HAP-1 (cell line): ENCODE data around the gene USHBP1.
A peak's percentile ranks its signal among the peaks of the same experiment; 100 is the strongest.

Experiments
- DNase-seq, 2 experiments: peaks; one replicate each; pipeline ENCODE4 v3.0.0-alpha.2; 2016 to 2020; ENCODE audit warnings: low spot score in 2 of 2
- H3K27me3 ChIP-seq: fragments of 250-450 bp; sonication (Bioruptor Pico); 2 replicates; pipeline ENCODE4 v1.5.1; 2020; ENCODE audit warnings: low read depth, mild to moderate bottlenecking, moderate library complexity
- H3K36me3 ChIP-seq: fragments of 250-450 bp; sonication (Bioruptor Pico); replicated peaks from 2 replicates; pipeline ENCODE4 v1.5.1; 2020; ENCODE audit warnings: mild to moderate bottlenecking
- H3K4me1 ChIP-seq: fragments of 250-450 bp; sonication (Bioruptor Pico); 2 replicates; pipeline ENCODE4 v1.5.1; 2020; ENCODE audit warnings: mild to moderate bottlenecking
- H3K4me3 ChIP-seq: fragments of 250-450 bp; sonication (Bioruptor Pico); 2 replicates; pipeline ENCODE4 v1.5.1; 2020; ENCODE audit warnings: mild to moderate bottlenecking, moderate library complexity
- H3K9me3 ChIP-seq: fragments of 250-450 bp; sonication (Bioruptor Pico); 2 replicates; pipeline ENCODE4 v1.5.1; 2020; ENCODE audit warnings: mild to moderate bottlenecking, moderate library complexity
- in situ Hi-C: fragments of 300-500 bp; cut with MboI; formaldehyde crosslinking; loops from 3 replicates; pipeline ENCODE4 v1.14.3; 2020; ENCODE audit warnings: low sequenced_read_pairs, inconsistent platforms, mixed read lengths

Gene USHBP1

DNA sequence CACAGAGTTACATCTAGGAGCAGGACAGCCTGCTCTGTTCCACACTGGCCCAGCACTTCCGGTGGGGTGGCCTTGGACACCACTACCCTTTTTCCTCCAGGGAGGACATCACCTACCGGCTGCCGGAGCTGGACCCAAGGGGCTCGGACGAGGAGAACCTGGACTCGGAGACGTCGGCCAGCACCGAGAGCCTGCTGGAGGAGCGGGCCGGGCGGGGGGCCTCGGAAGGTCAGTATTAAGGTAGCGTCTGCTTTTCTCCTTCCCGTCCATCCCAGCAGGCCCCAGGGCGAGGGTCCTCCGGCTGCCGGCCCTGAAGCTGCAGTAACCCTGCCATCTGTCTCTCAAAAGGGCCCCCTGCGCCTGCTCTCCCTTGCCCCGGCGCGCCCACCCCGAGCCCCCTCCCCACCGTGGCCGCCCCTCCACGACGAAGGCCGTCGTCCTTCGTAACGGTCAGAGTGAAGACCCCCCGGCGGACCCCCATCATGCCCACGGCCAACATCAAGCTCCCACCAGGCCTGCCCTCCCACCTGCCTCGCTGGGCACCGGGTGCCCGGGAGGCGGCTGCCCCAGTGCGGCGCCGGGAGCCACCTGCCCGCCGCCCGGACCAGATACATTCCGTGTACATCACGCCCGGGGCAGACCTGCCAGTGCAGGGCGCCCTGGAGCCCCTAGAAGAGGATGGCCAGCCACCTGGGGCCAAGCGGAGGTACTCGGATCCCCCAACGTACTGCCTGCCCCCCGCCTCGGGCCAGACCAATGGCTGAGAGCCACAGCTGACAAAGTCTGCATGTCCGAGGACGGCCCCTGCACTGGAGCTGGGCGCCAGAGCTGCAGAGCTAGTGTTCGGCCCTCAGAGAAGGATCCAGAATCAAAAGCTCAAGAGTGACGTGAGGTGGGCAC lies 52.7 kb downstream of the USHBP1 start:
- no peak for DNase-seq
- Histone ChIP-seq H3K36me3 (peaks cover 8% of the 10 kb centered on the region; the same call in 1 of the 2 replicates), H3K4me3 (no peak overlapping the region), H3K9me3 (no peaks in the 10 kb centered on the region), H3K27me3 (no peaks in the 10 kb centered on the region), H3K4me1 (peaks cover 11% of the 10 kb centered on the region)
- in situ Hi-C loops, result no loop called here

GRCh38 chr19:17210296-17210695 lies 54.2 kb downstream of the USHBP1 start:
- no peak for DNase-seq
- no peaks in the 10 kb centered on the region for H3K9me3 ChIP-seq
- H3K27me3 ChIP-seq, result no peaks in the 10 kb centered on the region
- peaks cover 8% of the 10 kb centered on the region; the same call in 1 of the 2 replicates for H3K36me3 ChIP-seq
- peaks cover 6% of the 10 kb centered on the region for H3K4me1 ChIP-seq
- H3K4me3 ChIP-seq, result no peak overlapping the region
- in situ Hi-C loops, result no loop called here

DNA sequence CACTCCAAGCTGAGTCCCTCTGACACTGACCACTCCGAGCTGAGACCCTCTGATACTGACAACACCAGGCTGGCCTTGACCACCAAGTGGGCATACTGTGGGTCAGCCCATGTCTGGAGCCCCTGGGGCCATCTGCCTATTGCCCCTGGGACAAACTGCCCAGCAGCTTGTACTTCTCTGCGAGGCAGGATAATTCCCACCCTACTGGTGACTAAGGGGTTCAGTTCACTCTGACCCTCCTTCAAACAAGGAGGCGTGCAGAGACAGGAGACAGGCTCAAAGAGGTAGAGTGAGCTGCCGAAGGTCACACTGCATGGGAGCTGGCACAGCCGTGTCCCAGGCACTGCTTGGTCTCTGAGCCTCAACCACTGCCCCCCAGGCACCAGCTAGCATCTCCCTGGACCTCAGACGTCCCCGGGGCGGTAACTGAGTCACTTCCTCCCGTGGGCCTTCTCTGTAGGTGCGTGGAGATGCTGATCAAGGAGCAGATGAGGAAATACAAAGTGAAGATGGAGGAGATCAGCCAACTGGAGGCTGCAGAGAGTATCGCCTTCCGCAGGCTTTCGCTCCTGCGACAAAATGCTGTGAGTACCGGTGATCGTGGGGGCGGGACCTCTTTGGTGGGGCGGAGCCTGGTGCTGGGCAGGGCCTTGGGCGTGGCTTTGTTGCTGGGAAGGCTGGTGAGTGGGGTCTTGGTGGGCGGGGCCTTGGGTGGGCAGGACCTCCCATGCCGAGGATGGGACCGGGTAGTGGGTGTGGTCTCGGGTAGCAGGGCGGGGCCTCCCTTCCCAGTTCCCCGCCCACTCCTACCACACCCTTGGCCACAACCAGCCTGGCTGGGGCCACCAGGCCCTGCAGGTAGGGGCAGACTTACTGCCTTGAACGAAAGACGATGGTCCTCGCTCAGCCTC lies 55.2 kb downstream of the USHBP1 start:
- in situ Hi-C loops, result no loop called here
- no peak overlapping the region for H3K4me3 ChIP-seq
- H3K36me3 ChIP-seq, result peaks cover 10% of the 10 kb centered on the region; the same call in 1 of the 2 replicates
- H3K9me3 ChIP-seq, result no peaks in the 10 kb centered on the region
- DNase-seq, result peak; percentile 62 to 95
- no peaks in the 10 kb centered on the region for H3K27me3 ChIP-seq
- H3K4me1 ChIP-seq, result no peaks in the 10 kb centered on the region; the same call in 1 of the 2 replicates

DNA sequence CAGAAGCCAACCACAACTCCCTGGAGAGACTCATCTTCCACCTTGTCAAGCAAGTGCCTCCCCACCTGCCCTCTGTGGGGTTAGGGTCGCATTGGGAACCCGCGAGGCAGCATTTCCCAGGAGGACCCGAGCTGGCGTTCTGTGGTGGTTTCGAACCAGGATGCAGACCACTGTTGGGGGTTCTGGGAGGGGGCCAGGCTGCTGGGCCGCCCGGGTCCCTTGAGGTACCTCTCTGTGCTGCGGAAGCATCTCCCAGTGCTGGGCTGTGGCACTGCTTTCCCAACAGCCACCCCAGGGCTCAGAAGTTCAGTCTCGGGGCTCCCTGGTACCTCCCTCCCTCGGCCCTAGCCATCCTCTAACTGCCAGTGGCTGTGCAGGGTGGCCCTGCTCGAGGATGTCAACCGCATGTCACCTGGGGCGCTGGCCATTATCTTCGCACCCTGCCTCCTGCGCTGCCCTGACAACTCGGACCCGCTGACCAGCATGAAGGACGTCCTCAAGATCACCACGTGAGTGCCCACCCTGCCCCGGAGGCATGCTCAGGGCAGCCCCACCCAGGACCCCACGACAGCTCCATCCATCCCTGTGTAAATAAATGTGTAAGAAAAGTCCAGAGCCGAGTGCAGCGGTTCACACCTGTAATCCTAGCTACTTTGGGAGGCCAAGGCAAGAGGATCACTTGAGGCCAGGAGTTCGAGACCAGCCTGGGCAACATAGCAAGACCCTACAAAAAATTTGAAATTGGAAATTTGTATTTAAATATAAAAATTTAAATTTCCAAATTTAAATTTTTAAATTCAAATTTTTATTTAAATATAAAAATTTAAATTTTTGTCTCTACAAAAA lies 57.6 kb downstream of the USHBP1 start:
- no peak for DNase-seq
- in situ Hi-C loops, result no loop called here
- Histone ChIP-seq H3K9me3 (no peaks in the 10 kb centered on the region), H3K4me3 (no peak overlapping the region), H3K27me3 (no peaks in the 10 kb centered on the region), H3K4me1 (no peaks in the 10 kb centered on the region), H3K36me3 (peaks cover 12% of the 10 kb centered on the region)

GRCh38 chr19:17205237-17206140 lies 59.1 kb downstream of the USHBP1 start:
- Histone ChIP-seq H3K27me3 (no peaks in the 10 kb centered on the region), H3K4me3 (no peak overlapping the region), H3K36me3 (peaks cover 19% of the 10 kb centered on the region), H3K4me1 (no peaks in the 10 kb centered on the region), H3K9me3 (no peaks in the 10 kb centered on the region)
- in situ Hi-C loops, result no loop called here
- DNase-seq, result peak; percentile 28 to 74

- no peaks in the 10 kb centered on the region for H3K4me1 ChIP-seq
- H3K4me3 ChIP-seq, result no peak overlapping the region
- no peaks in the 10 kb centered on the region for H3K27me3 ChIP-seq
- H3K9me3 ChIP-seq, result no peaks in the 10 kb centered on the region
- in situ Hi-C loops, result no loop called here
- peaks cover 22% of the 10 kb centered on the region for H3K36me3 ChIP-seq
- no peak for DNase-seq
These were observed 61.8 kb downstream of the USHBP1 start for GRCh38 chr19:17202713-17203112.

- Histone ChIP-seq H3K9me3 (no peaks in the 10 kb centered on the region), H3K4me1 (no peaks in the 10 kb centered on the region), H3K36me3 (peaks cover 22% of the 10 kb centered on the region), H3K4me3 (no peak overlapping the region), H3K27me3 (no peaks in the 10 kb centered on the region)
- in situ Hi-C loops, result no loop called here
- no peak for DNase-seq
These were observed 62.3 kb downstream of the USHBP1 start for GRCh38 chr19:17202249-17202648.

DNA sequence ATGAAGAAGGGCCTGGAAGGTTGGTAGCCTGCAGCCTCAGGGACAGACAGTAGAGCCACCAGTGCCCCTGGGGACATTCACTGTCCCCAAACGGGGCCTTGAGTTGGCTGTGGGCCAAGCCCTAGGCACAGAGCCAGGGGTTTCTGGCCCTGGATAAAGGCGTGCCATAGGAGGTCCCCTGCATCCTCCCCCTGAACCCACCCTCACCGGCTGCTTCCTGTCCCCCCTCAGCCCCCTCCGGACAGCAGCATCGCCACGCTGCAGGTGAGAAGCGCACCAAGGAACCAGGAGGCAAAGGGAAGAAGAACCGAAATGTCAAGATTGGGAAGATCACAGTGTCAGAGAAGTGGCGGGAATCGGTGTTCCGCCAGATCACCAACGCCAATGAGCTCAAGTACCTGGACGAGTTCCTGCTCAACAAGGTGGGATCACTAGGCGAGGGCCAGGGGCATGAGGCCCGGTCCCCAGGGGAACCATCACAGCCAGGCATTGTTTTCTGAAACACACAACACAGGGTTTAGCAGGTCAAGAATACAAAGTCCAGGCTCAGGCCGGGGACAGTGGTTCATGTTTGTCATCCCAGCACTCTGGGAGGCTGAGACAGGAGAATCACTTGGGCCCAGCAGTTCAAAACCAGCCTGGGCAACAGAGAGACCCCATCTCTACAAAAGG lies 64.0 kb downstream of the USHBP1 start:
- H3K36me3 ChIP-seq, result peaks cover 25% of the 10 kb centered on the region
- no peak overlapping the region for H3K4me3 ChIP-seq
- no peaks in the 10 kb centered on the region for H3K27me3 ChIP-seq
- in situ Hi-C loops, result no loop called here
- no peak for DNase-seq
- no peaks in the 10 kb centered on the region for H3K4me1 ChIP-seq
- H3K9me3 ChIP-seq, result no peaks in the 10 kb centered on the region
